MM.1S (cell line): Measurements from ENCODE around the gene SHISA6.

Source experiments
- EZH2 ChIP-seq: fragments of 300-600 bp; sonication (generic); optimal IDR thresholded peaks from 2 replicates; pipeline ENCODE3; 2017; ENCODE audit warnings: low read depth, mild to moderate bottlenecking, antibody characterized with exemption, low read length, mixed read lengths
- EZH2phosphoT487 ChIP-seq: fragments of 300-600 bp; sonication (generic); IDR thresholded peaks from 2 replicates; pipeline ENCODE4 v1.6.1; 2018; ENCODE audit warnings: antibody characterized with exemption, low read length
- TF ChIP-seq, protein P1 (sequence below): fragments of 300-600 bp; sonication (generic); IDR thresholded peaks from 2 replicates; pipeline ENCODE4 v1.5.1; 2016; ENCODE audit warnings: antibody characterized with exemption, low read length, mixed read lengths

DNA sequence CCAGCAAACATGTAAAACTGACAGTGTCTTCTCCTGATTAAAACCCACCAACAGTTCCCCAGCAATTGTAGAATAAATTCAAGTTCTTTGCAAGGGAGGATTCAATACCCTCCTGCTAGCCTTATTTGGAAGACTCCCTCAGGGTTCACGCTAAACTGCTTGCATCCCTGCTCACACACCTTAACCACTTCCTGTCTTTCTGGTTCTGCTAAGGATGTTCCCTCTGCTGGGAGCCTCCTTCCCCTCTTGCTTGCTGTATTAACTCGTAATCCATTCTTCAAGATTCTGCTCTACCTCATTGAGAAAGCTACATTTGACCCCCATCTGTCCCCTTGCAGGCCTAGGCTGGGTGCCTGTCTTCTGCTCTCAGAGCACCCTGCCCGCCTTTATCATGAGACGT is 2.3 kb upstream of the SHISA6 start:
- TF ChIP-seq, protein P1, sequence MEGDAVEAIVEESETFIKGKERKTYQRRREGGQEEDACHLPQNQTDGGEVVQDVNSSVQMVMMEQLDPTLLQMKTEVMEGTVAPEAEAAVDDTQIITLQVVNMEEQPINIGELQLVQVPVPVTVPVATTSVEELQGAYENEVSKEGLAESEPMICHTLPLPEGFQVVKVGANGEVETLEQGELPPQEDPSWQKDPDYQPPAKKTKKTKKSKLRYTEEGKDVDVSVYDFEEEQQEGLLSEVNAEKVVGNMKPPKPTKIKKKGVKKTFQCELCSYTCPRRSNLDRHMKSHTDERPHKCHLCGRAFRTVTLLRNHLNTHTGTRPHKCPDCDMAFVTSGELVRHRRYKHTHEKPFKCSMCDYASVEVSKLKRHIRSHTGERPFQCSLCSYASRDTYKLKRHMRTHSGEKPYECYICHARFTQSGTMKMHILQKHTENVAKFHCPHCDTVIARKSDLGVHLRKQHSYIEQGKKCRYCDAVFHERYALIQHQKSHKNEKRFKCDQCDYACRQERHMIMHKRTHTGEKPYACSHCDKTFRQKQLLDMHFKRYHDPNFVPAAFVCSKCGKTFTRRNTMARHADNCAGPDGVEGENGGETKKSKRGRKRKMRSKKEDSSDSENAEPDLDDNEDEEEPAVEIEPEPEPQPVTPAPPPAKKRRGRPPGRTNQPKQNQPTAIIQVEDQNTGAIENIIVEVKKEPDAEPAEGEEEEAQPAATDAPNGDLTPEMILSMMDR, result no peak
- TF ChIP-seq EZH2 (no peak), EZH2phosphoT487 (no peak)
